Thoracic aorta (tissue), 2 donors: Measurements from ENCODE around the gene ZDHHC3. TPM values are rescaled to one million over a fixed set of nuclear protein-coding genes. Genes with fewer than 3 reads are reported as not detected.

Experiments
- ATAC-seq: fragments of 150-250 bp; one replicate; pipeline ENCODE4 v1.8.0; 2017; ENCODE audit warnings: low read depth; ENCODE audit not compliant: insufficient number of reproducible peaks, low FRiP score
- DNase-seq: peaks from one replicate; pipeline ENCODE4 v3.0.0-alpha.2; 2020; ENCODE audit warnings: low spot score
- H3K27ac ChIP-seq, 2 donors: fragments of 200-600 bp; sonication (generic); 1 replicate in 1 of 2; 2 replicates in 1 of 2; pipeline ENCODE4 v1.5.1; 2016; ENCODE audit warnings: mild to moderate bottlenecking in 2 of 2, moderate library complexity in 2 of 2
- H3K27me3 ChIP-seq: fragments of 200-600 bp; sonication (generic); replicated peaks from 2 replicates; pipeline ENCODE4 v1.6.0; 2016; ENCODE audit warnings: mild to moderate bottlenecking; ENCODE audit not compliant: insufficient read depth
- H3K36me3 ChIP-seq: fragments of 200-600 bp; sonication (generic); one replicate; pipeline ENCODE4 v1.5.1; 2016
- H3K4me1 ChIP-seq, 2 donors: fragments of 200-600 bp; sonication (generic); 1 replicate in 1 of 2; 2 replicates in 1 of 2; pipeline versions ENCODE4 v1.5.1 to v1.6.0; 2016; ENCODE audit warnings: low read depth in 2 of 2, mild to moderate bottlenecking in 1 of 2; ENCODE audit not compliant: control insufficient read depth in 1 of 2
- H3K4me3 ChIP-seq: fragments of 200-600 bp; sonication (generic); 2 replicates; pipeline ENCODE4 v1.5.1; 2016; ENCODE audit warnings: mild to moderate bottlenecking
- H3K9me3 ChIP-seq: fragments of 200-600 bp; sonication (generic); 2 replicates; pipeline ENCODE4 v1.5.1; 2016
- total RNA-seq, 2 donors: library from RNA; depleted of rRNA; stranded (reverse); fragments of >200 nt; gene quantifications; one replicate each; pipeline versions ENCODE4 v1.1.0 to v1.2.3, GENCODE V29; 2016
- TF ChIP-seq, protein P1 (sequence below): fragments of 200-600 bp; sonication (generic); IDR thresholded peaks from one replicate; pipeline ENCODE4 v1.5.1; 2019; ENCODE audit warnings: antibody characterized with exemption

The ZDHHC3 gene
- total RNA-seq, 2 donors from 2014 or later, result 70.8 to 72.3 TPM

DNA sequence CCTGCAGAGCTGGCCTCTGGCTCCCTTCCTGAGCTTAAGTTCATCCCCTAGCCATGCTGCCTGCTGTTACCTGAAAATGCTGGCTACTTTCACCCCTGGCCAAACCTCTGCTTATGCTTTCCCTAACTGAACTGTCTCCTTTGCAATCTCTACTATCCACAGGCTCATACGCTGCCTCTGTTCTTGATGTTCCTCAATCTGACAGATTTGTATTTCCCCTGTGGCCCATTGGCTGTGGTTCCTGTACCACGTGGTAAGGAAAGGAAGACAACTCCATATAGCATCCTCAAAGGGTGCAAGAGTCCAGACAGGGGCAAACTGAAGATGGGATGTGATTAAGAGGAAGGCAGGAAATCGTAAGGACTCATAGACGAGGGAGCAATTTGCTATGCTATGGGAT lies 68.4 kb downstream of the ZDHHC3 start:
- ATAC-seq, result no peak
- H3K4me3 ChIP-seq, result no peak overlapping the region
- H3K27me3 ChIP-seq, result no peaks in the 10 kb centered on the region

DNA sequence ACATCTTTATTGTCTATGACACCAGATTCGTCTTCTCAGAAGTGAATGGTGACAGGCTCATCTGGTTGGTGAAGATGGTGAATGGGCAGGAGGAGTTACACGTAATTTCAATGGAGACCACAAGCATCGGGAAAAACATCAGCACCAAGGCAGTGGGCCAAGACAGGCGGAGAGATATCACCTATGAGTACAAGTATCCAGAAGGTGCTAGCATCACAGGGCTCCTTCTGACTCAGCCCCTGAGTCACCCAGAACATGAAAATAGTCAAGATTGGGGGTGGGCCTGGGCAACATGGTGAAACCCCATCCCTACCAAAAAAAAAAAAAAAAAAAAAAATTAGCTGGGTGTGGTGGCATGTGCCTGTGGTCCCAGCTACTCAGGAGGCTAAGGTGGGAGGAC lies 69.0 kb downstream of the ZDHHC3 start:
- Histone ChIP-seq H3K9me3 (no peaks in the 10 kb centered on the region), H3K27ac (no peak overlapping the region), H3K4me3 (no peak overlapping the region), H3K27me3 (no peaks in the 10 kb centered on the region), H3K4me1 (no peaks in the 10 kb centered on the region), H3K36me3 (no peaks in the 10 kb centered on the region)
- DNase-seq (no peak), ATAC-seq (no peak)
- TF ChIP-seq, protein P1, sequence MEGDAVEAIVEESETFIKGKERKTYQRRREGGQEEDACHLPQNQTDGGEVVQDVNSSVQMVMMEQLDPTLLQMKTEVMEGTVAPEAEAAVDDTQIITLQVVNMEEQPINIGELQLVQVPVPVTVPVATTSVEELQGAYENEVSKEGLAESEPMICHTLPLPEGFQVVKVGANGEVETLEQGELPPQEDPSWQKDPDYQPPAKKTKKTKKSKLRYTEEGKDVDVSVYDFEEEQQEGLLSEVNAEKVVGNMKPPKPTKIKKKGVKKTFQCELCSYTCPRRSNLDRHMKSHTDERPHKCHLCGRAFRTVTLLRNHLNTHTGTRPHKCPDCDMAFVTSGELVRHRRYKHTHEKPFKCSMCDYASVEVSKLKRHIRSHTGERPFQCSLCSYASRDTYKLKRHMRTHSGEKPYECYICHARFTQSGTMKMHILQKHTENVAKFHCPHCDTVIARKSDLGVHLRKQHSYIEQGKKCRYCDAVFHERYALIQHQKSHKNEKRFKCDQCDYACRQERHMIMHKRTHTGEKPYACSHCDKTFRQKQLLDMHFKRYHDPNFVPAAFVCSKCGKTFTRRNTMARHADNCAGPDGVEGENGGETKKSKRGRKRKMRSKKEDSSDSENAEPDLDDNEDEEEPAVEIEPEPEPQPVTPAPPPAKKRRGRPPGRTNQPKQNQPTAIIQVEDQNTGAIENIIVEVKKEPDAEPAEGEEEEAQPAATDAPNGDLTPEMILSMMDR, result no peak

More for the DNA sequence above, 68.4 kb downstream of the ZDHHC3 start:
- no peaks in the 10 kb centered on the region for H3K4me1 ChIP-seq
- DNase-seq, result no peak
- TF ChIP-seq, protein P1, result no peak
- H3K36me3 ChIP-seq, result no peaks in the 10 kb centered on the region
- H3K9me3 ChIP-seq, result no peaks in the 10 kb centered on the region
- no peak overlapping the region for H3K27ac ChIP-seq

DNA sequence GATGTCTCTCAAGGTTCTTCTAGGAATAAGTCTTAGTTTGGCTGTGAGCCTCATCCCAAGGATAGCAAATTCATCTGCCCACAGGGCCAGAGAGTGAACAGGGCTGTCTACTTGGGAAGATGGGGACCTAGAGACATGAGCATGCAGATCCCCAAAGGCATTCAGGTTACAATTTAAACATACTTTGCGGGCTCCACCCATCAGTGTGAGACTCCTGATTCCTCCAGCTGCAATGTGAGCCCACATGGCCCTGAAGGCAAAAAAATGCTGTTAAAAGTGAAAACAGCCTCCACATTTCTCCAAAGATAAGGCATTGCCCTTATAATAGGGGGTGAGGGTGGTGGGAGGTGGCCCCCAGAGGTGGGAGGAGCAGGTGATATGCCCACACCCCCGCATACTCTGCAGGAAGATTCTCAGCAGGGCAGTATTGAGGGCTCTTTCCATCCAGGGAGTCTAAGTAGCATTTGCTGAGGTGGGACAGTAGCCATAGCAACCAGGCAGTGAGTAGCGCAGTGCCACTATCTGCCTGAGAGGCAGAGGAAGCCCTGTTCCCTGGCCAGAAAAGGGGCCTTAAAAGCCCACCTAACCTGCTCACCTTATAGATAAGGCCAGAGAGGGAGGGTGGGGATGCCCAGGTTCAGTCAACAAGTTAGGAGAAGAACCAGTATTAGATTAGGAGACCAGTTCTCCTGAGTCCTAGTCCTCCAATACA lies 70.4 kb downstream of the ZDHHC3 start:
- ATAC-seq (no peak), DNase-seq (no peak)
- no peaks in the 10 kb centered on the region for H3K36me3 ChIP-seq
- H3K27ac ChIP-seq, result no peak overlapping the region
- no peaks in the 10 kb centered on the region for H3K27me3 ChIP-seq
- no peaks in the 10 kb centered on the region for H3K4me1 ChIP-seq
- no peaks in the 10 kb centered on the region for H3K9me3 ChIP-seq
- TF ChIP-seq, protein P1, result no peak
- no peak overlapping the region for H3K4me3 ChIP-seq

DNA sequence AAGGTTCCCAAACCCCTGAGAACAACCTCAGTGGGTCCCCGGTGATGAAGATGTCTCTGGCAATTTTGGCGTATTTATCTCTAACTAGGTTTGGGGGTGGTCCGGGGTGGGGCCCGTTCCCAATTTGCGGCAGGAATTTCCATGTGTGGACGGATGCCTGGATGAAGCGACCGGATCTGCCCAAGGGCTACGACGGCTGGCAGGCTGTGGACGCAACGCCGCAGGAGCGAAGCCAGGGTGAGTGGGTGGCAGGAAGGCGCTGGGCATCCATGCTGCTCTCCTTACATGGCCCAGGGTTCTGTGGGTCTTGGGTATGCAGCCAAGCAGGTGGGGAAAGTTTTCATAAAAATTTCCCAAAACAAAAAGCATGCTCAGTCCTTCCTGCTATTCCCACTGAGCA lies 72.2 kb downstream of the ZDHHC3 start:
- DNase-seq (no peak), ATAC-seq (no peak)
- Histone ChIP-seq H3K4me3 (no peak overlapping the region), H3K27ac (no peak overlapping the region), H3K4me1 (no peaks in the 10 kb centered on the region), H3K27me3 (no peaks in the 10 kb centered on the region), H3K9me3 (no peaks in the 10 kb centered on the region), H3K36me3 (no peaks in the 10 kb centered on the region)
- TF ChIP-seq, protein P1, result no peak

DNA sequence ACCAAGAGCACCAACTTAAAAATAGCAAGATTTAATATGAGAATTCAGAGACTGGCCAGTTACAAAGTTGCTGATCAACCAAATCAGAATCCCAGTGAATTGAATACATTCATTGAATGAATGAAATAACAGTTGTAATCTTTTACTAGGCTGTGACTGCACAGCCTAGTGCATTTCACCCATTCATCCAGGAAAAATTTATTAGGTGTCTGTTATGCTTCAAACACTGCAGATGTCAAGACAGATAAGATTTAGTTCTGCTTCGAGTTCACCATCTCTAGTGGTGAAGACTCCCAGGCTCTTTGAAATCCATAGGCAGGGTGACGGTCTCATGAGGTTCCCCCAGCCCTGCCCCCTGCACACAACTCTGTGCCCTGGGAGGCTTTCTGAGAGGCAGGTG lies 72.7 kb downstream of the ZDHHC3 start:
- no peak overlapping the region for H3K27ac ChIP-seq
- H3K9me3 ChIP-seq, result no peaks in the 10 kb centered on the region
- TF ChIP-seq, protein P1, result no peak
- no peak overlapping the region for H3K4me3 ChIP-seq
- no peaks in the 10 kb centered on the region for H3K36me3 ChIP-seq
- DNase-seq (no peak), ATAC-seq (no peak)
- H3K27me3 ChIP-seq, result no peaks in the 10 kb centered on the region
- H3K4me1 ChIP-seq, result no peaks in the 10 kb centered on the region
